Measurements from ENCODE around the gene STAT3.

- TF ChIP-seq FOXA1 (IDR thresholded peaks at IDR 0.05) (no peak), NFRKB (IDR thresholded peaks at IDR 0.05) (no peak), ARNT (IDR thresholded peaks at IDR 0.05) (no peak), CTBP1 (IDR thresholded peaks at IDR 0.05; ENCODE audit: borderline replicate concordance) (no peak), FOXM1 (IDR thresholded peaks at IDR 0.05; ENCODE audit: borderline replicate concordance) (no peak)
Observed at GRCh38 chr17:42381898-42382297, 6.3 kb downstream of the STAT3 start.

Measured in HEK293T (cell line).